Kidney epithelial cell (primary cell): ENCODE results near the gene CHTOP. TPM values are rescaled to one million over a fixed set of nuclear protein-coding genes. Genes with fewer than 3 reads are reported as not detected.

Experiments
- DNase-seq: peaks from one replicate; pipeline ENCODE4 v3.0.0-alpha.2; 2010; ENCODE audit warnings: low read depth
- H3K27me3 ChIP-seq: 2 replicates; pipeline ENCODE4 v1.6.0; 2011; ENCODE audit warnings: low read length; ENCODE audit not compliant: control insufficient read depth, insufficient read depth
- H3K36me3 ChIP-seq: 2 replicates; pipeline ENCODE4 v1.5.1; 2011; ENCODE audit warnings: low read length; ENCODE audit not compliant: control insufficient read depth, insufficient read depth
- H3K4me3 ChIP-seq: 2 replicates; pipeline ENCODE4 v1.5.1; 2011; ENCODE audit warnings: low read depth, mild to moderate bottlenecking, control low read depth, low read length
- CTCF ChIP-seq: IDR thresholded peaks from 2 replicates; pipeline ENCODE4 v1.5.1; 2011; ENCODE audit warnings: mild to moderate bottlenecking, moderate library complexity, low read length, control low read depth, inconsistent platforms; ENCODE audit not compliant: insufficient read depth, poor library complexity, severe bottlenecking
- total RNA-seq: library from RNA; depleted of rRNA; stranded (reverse); fragments of >200 nt; gene quantifications from 2 replicates; pipeline ENCODE4 v1.2.3, GENCODE V29; 2015

The CHTOP gene
- total RNA-seq, 1 donor from 2014 or later, result 58.1 TPM

GRCh38 chr1:153688736-153689328, 55.0 kb downstream of the CHTOP start:
- H3K36me3 ChIP-seq, result no peaks in the 10 kb centered on the region
- peaks cover 8% of the 10 kb centered on the region for H3K27me3 ChIP-seq
- no peak overlapping the region for H3K4me3 ChIP-seq
- DNase-seq, result no peak
- TF ChIP-seq CTCF, result no peak

DNA sequence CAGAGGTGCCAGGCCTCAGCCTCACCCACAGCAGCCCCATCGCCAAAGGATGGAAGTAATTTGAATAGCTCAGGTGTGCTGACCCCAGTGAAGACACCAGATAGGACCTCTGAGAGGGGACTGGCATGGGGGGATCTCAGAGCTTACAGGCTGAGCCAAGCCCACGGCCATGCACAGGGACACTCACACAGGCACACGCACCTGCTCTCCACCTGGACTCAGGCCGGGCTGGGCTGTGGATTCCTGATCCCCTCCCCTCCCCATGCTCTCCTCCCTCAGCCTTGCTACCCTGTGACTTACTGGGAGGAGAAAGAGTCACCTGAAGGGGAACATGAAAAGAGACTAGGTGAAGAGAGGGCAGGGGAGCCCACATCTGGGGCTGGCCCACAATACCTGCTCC, 59.6 kb downstream of the CHTOP start:
- no peak for DNase-seq
- no peak for TF ChIP-seq CTCF
- H3K4me3 ChIP-seq, result no peak overlapping the region

More for the DNA sequence above, 59.6 kb downstream of the CHTOP start:
- no peaks in the 10 kb centered on the region for H3K36me3 ChIP-seq
- H3K27me3 ChIP-seq, result peaks cover 8% of the 10 kb centered on the region

Other genes with a start within 250 kb of the CHTOP start
- not detected in 2 replicates for gene S100A8, start 243.0 kb upstream of the CHTOP start, total RNA-seq
- not detected in 2 replicates for gene S100A7A, start 217.5 kb upstream of the CHTOP start, total RNA-seq
- not detected in 2 replicates for gene S100A7, start 173.4 kb upstream of the CHTOP start, total RNA-seq
- 754 and 920 TPM in 2 replicates for gene S100A6, start 98.1 kb upstream of the CHTOP start, total RNA-seq
- 0.75 TPM in 1 of 2 replicates, not detected in the other for gene S100A5, start 93.1 kb upstream of the CHTOP start, total RNA-seq
- gene S100A4, start 88.3 kb upstream of the CHTOP start, total RNA-seq, result 2.7 and 7.1 TPM in 2 replicates
- 5.8 and 12.0 TPM in 2 replicates for gene S100A3, start 84.8 kb upstream of the CHTOP start, total RNA-seq
- 16.1 and 27.5 TPM in 2 replicates for gene S100A2, start 68.2 kb upstream of the CHTOP start, total RNA-seq
- 480 and 499 TPM in 2 replicates for gene S100A16, start 20.9 kb upstream of the CHTOP start, total RNA-seq
- 4.2 and 4.4 TPM in 2 replicates for gene S100A14, start 17.7 kb upstream of the CHTOP start, total RNA-seq
- gene S100A13, start 6.6 kb upstream of the CHTOP start, total RNA-seq, result 171 and 183 TPM in 2 replicates
- 1.3 and 2.0 TPM in 2 replicates for gene S100A1, start 5.6 kb upstream of the CHTOP start, total RNA-seq
- 61.0 and 65.0 TPM in 2 replicates for gene SNAPIN, start 24.6 kb downstream of the CHTOP start, total RNA-seq
- gene ILF2, start 36.9 kb downstream of the CHTOP start, total RNA-seq, result 231 and 250 TPM in 2 replicates
- 2.0 and 2.1 TPM in 2 replicates for gene NPR1, start 44.6 kb downstream of the CHTOP start, total RNA-seq
- 33.8 and 36.4 TPM in 2 replicates for gene INTS3, start 94.0 kb downstream of the CHTOP start, total RNA-seq
- 2.7 and 6.2 TPM in 2 replicates for gene SLC27A3, start 141.3 kb downstream of the CHTOP start, total RNA-seq